ENCODE data around the gene FAM13A.

DNA sequence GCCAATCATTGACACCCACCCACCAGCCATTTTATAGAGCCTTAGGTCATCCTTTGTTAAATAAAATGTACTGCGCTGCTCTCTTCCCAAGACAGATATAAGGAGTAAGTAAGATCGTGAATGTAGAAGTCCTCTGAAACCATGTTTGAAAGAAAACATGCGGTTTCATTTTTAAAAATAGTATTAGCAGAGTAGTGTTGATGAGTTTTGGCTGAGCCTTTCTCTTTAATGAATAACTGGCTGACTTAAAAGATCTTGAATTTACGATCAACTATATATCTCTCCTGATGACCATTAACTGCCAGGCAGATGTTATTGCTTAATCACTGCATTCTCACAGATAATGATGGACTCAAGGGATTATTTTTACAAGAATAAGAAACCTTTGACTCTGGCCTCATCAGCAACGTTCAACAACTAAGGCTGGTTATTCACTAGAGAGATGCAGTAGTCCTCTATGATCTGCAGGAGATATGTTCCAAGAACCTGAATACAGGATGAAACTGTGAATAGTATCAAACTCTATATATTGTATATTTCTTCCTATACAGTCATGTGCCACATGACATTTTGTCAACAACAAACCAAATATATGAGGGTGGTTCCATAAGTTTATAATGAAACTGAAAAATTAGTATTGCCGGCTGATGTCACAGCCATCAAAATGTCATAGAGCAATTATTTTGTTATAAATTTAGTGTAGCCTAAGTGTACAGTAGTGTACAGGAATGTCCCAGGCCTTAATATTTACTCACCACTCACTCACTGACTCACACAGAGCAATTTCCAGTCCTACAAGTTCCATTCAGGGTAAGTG lies 80.8 kb downstream of the FAM13A start:
- TF ChIP-seq, protein P1, sequence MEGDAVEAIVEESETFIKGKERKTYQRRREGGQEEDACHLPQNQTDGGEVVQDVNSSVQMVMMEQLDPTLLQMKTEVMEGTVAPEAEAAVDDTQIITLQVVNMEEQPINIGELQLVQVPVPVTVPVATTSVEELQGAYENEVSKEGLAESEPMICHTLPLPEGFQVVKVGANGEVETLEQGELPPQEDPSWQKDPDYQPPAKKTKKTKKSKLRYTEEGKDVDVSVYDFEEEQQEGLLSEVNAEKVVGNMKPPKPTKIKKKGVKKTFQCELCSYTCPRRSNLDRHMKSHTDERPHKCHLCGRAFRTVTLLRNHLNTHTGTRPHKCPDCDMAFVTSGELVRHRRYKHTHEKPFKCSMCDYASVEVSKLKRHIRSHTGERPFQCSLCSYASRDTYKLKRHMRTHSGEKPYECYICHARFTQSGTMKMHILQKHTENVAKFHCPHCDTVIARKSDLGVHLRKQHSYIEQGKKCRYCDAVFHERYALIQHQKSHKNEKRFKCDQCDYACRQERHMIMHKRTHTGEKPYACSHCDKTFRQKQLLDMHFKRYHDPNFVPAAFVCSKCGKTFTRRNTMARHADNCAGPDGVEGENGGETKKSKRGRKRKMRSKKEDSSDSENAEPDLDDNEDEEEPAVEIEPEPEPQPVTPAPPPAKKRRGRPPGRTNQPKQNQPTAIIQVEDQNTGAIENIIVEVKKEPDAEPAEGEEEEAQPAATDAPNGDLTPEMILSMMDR (IDR thresholded peaks at IDR 0.05): no peak
- TF ChIP-seq POLR2A (IDR thresholded peaks at IDR 0.05): no peak
